Frontal cortex (tissue), 4 donors: ENCODE measurements around the gene EPHB1. TPM values are rescaled to one million over a fixed set of nuclear protein-coding genes. Genes with fewer than 3 reads are reported as not detected.

Experiments used
- DNase-seq, 2 donors: peaks; one replicate each; pipeline ENCODE4 v3.0.0; 2012; ENCODE audit warnings: low spot score in 2 of 2
- FAIRE-seq: peaks from 2 replicates; lab custom pipeline; 2012; peaks lifted over from hg19 to GRCh38; lab: Jason Lieb, UNC
- total RNA-seq: library from RNA; depleted of rRNA; stranded (reverse); fragments of >200 nt; gene quantifications from one replicate; pipeline ENCODE4 v1.2.3, GENCODE V29; 2014
- donor health status: control.
- donor health status: control.
- donor health status: control.

Gene EPHB1
- total RNA-seq, 1 donor from 2014 or later: 16.7 TPM

- DNase-seq (no peak), FAIRE-seq (no peak)
Measured at GRCh38 chr3:135163701-135164100, 368.6 kb downstream of the EPHB1 start.

DNA sequence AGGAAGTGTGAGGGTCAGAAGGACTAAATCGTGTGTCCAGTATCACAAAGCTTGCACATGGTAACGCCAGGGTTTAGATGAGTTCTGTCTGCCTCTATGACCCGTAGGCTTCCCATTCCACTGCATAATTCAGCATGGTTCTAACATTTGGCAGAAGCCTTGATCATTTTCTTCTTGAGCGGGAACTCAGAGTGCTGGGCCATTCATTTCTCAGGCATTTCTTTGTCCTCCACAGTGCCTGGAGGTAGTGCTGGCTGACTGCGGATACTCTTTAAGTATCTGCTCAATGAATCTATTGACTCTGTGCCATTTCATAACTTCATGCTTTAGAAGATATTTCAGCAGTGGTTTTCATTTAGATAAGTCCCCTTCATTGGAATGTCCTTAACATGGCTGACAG is 370.2 kb downstream of the EPHB1 start:
- DNase-seq (no peak), FAIRE-seq (no peak)

DNA sequence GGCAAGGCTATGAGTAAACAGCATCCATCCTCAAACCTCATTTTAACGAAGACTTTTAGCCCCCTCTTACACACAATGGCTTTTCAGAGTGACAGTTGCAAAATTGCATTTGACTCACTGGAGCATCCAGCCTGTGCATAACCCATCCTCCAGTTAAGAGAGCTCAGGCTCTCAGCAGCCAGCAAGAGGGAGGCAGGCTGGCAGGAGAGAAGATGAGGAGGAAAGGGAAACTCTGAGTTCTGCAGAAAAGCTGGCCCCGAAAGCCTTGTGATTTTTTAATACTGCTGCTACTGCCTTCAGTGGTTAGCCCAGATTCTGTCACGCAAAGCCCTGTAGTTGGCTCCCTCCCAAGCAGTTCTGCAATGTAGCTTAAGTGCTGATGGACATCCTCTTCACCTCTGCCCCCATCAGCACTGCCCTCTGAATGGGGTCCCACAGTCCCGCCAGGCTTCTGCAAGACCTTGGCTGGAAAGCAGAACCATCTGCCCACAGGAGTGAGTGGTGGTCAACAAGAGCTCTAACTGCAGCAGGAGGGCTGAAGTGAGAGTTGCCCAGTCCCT is 371.3 kb downstream of the EPHB1 start:
- FAIRE-seq (no peak), DNase-seq (no peak)

DNA sequence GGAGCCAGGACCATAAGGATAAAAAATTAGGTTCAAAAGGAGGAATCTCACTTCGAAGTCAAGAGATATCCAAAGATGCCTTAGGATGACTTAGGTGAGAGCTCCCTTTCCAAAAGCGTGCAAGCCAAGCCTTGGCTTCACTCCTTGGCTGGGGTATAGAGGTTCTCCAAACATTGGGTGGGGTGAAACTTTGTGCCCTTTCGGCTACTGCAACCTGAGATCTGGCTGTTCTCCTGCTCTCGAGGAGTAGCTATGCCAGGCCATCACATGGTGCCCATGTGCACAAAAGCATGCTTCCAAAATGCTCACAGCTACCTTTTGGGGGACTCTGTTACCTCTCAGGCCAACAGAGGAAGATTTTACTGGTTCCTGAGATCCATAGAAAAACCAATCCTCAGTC is 373.8 kb downstream of the EPHB1 start:
- FAIRE-seq: no peak
- DNase-seq: no peak

GRCh38 chr3:135169651-135170050 is 374.6 kb downstream of the EPHB1 start:
- FAIRE-seq: no peak
- DNase-seq: no peak

DNA sequence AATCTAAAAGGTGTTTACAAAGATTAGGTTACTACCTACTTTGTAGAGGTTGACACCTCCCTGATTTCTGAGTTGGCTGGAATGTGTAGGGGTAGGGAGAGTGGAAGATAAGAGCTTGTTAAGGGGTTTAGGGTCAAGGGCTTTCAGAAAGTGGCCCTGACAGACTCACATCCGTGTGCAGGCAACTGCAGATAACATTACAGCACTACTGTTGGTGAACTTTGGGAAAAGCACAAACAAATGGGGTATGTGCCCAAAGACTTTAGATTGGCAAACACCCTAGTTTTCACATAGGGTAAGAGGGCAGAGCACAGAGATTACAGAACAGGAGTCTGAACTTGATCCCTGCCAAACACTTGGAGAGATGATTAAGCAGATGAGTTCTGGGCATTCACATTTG is 375.7 kb downstream of the EPHB1 start:
- DNase-seq (no peak), FAIRE-seq (no peak)

GRCh38 chr3:135172191-135172869 is 377.3 kb downstream of the EPHB1 start:
- FAIRE-seq (no peak), DNase-seq (no peak)

DNA sequence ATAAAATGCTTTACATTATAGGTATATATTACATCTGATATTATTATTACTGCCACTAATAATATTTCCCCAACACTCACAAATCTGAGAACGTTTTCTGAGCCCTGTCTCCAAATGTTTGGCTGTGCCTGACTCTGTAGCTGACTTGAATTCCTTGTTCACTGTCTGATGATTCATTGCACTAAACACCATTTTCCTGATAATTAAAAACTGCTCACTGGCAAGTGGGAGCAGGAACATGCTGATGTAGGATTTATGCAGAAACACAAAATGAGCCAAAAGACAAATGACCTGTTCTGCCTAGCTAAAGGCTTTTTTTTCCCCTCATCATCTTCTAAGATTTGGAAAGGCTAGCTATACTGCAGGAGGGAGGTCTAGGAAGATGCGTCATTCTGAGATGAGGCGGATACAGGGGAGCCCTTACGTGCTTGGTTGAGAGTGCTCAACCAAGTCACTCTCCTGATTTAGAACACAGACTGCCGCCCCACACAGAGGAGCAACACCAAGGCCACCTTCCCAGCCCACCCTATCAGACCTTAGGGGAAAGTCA is 380.7 kb downstream of the EPHB1 start:
- FAIRE-seq (no peak), DNase-seq (no peak)

DNA sequence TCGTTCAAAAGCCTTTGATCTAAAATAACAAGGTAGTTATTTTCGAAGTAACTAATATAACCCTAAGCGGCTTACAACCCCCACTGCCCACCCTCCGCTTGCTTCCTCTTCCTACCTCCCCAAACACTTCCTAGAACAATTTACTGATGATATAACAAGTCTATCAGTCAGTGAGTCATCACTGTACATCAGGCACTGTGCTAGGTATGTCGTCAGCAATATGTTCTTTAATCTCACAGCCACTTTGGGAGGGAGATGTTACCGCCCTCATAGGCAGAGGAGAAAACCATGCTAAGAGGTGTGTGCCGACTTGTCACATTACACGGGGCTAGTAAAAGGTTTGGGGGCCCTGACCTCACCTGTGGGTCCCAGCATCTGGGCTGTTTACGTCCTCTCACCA is 381.8 kb downstream of the EPHB1 start:
- FAIRE-seq: no peak
- DNase-seq: no peak

- DNase-seq: no peak
- no peak for FAIRE-seq
Measured at GRCh38 chr3:135178566-135178965, 383.5 kb downstream of the EPHB1 start.

DNA sequence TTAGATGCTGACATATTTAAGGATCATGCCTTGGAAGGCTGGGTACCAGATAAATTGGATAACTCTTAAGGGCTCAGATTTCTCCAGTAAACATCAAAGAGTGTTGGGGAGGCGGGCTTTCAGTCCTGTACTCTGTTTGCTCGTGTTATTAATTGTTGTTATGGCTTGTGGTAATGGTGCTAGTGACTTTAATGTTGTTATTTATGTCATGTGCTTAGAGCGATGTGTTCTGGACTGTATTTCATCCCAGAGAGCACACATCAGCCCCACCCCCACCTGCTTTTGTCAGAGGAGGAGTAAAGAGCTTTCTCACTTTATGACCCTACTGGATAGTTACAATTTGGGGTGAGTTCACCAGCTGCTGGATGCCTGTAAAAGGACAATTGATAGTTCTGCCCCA is 386.3 kb downstream of the EPHB1 start:
- no peak for FAIRE-seq
- DNase-seq: no peak

DNA sequence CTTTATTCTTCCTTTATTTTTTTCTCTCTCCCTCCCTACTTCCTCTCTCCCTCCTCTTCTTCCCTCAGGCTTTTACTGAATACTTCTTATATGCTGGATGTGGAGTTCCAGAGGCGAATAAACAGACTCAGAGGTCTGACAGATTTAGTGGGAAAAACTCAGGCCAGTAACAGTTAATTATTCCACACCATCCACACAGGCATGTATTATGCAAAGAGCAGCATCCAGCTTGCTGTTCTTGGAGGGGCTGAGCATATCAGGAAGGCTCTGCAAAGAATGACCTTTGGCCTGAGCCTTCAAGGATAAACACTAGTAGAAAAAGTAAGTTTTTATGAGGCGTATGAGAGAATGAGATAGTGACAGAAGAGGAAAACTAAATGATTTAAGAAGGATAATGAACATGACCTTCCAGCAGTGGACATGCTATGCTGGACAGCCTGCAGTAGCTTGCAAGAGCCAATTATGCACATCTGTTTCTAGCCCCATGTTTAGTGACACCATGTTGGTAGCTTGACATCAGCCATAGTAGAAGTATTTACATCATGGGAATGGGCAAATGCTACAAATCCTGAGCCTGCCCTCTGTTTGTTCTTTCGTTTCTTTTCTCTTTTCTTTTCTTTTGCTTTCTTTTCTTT is 387.4 kb downstream of the EPHB1 start:
- DNase-seq (no peak), FAIRE-seq (no peak)

DNA sequence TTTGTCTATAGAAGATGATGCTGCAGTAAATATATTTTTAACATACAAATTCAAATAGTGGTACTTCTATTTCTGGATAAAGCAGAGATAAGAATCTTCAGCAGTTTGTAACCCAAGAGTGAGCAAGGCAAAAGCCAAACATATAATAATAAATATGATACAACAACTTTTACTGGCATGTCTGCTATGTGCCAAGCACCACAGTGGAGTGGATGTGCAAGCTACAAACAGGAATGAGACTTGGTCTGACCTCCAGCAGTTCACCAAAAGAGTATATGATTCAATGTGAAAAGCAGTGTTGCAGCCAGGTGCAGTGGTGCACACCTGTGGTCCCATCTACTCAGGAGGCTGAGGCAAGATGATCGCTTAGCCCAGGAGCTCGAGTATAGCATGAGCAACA is 395.6 kb downstream of the EPHB1 start:
- FAIRE-seq (no peak), DNase-seq (no peak)

GRCh38 chr3:135191708-135192107 is 396.6 kb downstream of the EPHB1 start:
- FAIRE-seq: no peak
- no peak for DNase-seq

- DNase-seq: no peak
- no peak for FAIRE-seq
Measured at GRCh38 chr3:135192929-135193328, 397.9 kb downstream of the EPHB1 start.

DNA sequence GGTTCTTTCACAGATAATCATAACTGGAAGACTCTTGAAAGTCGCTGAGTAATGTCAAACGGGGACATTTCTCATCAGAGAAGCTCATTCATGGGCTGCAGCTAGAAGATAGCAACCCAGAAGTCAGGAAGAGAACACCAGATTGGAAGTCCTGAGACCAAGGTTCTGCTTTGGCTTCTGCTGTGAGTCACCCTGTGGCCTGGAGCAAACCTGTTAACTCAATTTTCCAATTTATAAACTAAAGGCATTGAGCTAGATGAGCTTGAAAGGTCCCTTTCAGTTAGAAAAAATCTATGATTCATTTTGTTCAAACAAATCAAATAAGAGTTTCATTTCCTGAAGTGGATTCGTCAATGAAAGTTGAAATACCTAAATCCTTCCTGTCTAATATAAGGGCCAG is 402.2 kb downstream of the EPHB1 start:
- DNase-seq (no peak), FAIRE-seq (no peak)

- FAIRE-seq (no peak), DNase-seq (no peak)
Measured at GRCh38 chr3:135197856-135198255, 402.8 kb downstream of the EPHB1 start.

GRCh38 chr3:135199137-135199536 is 404.1 kb downstream of the EPHB1 start:
- FAIRE-seq: no peak
- DNase-seq: no peak

GRCh38 chr3:135203026-135203425 is 408.0 kb downstream of the EPHB1 start:
- FAIRE-seq: no peak

GRCh38 chr3:135213213-135213612 is 418.2 kb downstream of the EPHB1 start:
- DNase-seq (no peak), FAIRE-seq (no peak)

More at GRCh38 chr3:135203026-135203425, 408.0 kb downstream of the EPHB1 start:
- DNase-seq: no peak

DNA sequence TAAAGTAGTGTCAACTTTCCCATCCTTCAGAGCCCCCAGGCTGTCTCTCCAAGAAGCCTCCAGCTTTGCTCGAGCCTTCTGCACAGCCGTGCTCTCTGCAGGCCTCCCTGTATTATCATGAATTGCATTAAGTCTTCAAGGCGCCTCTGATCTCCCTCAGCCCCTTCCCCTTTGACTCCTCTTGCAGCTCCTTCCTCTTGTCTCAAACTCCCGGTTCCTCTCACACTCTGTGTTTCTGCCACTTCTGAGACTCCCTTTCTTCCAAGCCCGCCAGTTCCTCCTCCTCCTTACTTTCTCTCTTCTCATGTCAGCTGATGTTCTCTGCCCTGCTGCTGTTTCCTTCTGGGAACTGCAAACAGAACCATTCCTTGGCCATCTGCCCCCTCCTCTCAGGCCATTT is 418.8 kb downstream of the EPHB1 start:
- DNase-seq (no peak), FAIRE-seq (no peak)
